SK-N-SH (cell line): ENCODE results near the gene TPCN2. TPM values are rescaled to one million over a fixed set of nuclear protein-coding genes. Genes with fewer than 3 reads are reported as not detected.

Experiments used
- CTCF ChIA-PET: fragments of 300-600, 350-600 bp; formaldehyde crosslinking; extraction: SDS; loops from one replicate; lab custom pipeline; 2021; lab: Yijun Ruan, JAX
- POLR2A ChIA-PET: fragments of 350-600 bp; sonication (Branson Sonifier 250); formaldehyde crosslinking; extraction: SDS; loops from one replicate; lab custom pipeline; 2020; ENCODE audit warnings: antibody characterized with exemption, inconsistent platforms; lab: Yijun Ruan, JAX
- DNase-seq: peaks from one replicate; pipeline ENCODE4 v3.0.0; 2012
- H2AFZ ChIP-seq: fragments of 200-600 bp; sonication (generic); 2 replicates; pipeline ENCODE4 v1.8.1; 2016; ENCODE audit warnings: antibody characterized with exemption, mild to moderate bottlenecking, low read depth
- H3F3A ChIP-seq: fragments of 200-600 bp; sonication (generic); replicated peaks from 2 replicates; pipeline ENCODE3; 2016; ENCODE audit warnings: antibody characterized with exemption, mild to moderate bottlenecking; ENCODE audit not compliant: insufficient read depth
- H3K27ac ChIP-seq, 2 experiments: fragments of 200-500 bp in 1 of 2; fragments of 200-600 bp in 1 of 2; sonication (Bioruptor generic) in 1 of 2; sonication (generic), shearing (Covaris generic) in 1 of 2; 2 replicates each; pipeline versions ENCODE4 v1.5.1 to v1.6.1; 2014 to 2016; ENCODE audit warnings: low read depth in 2 of 2, inconsistent platforms in 1 of 2, low read length in 1 of 2, mild to moderate bottlenecking in 1 of 2, mixed read lengths in 1 of 2
- H3K27me3 ChIP-seq: fragments of 200-600 bp; sonication (generic), shearing (Covaris generic); 2 replicates; pipeline ENCODE4 v1.6.1; 2016; ENCODE audit warnings: mixed run types; ENCODE audit not compliant: insufficient read depth
- H3K36me3 ChIP-seq, 2 experiments: fragments of 200-500 bp in 1 of 2; fragments of 200-600 bp in 1 of 2; sonication (Bioruptor generic) in 1 of 2; sonication (generic) in 1 of 2; replicated peaks in 1 of 2; 2 replicates each; pipeline versions ENCODE3 to v1.5.1; 2014 to 2016; ENCODE audit warnings: low read length in 1 of 2, mild to moderate bottlenecking in 1 of 2; ENCODE audit not compliant: insufficient read depth in 2 of 2, control insufficient read depth in 1 of 2
- H3K4me1 ChIP-seq, 2 experiments: fragments of 200-500 bp in 1 of 2; fragments of 200-600 bp in 1 of 2; sonication (Bioruptor generic) in 1 of 2; sonication (generic), shearing (Covaris generic) in 1 of 2; 2 replicates each; pipeline versions ENCODE4 v1.5.1 to v1.6.1; 2014 to 2016; ENCODE audit warnings: low read depth in 1 of 2, low read length in 1 of 2, mixed run types in 1 of 2; ENCODE audit not compliant: insufficient read depth in 2 of 2, control insufficient read depth in 1 of 2
- H3K4me2 ChIP-seq: fragments of 200-600 bp; sonication (generic), shearing (Covaris generic); 2 replicates; pipeline ENCODE4 v1.6.1; 2017; ENCODE audit warnings: mixed run types
- H3K4me3 ChIP-seq, 2 experiments: fragments of 200-500 bp in 1 of 2; fragments of 200-600 bp in 1 of 2; sonication (Bioruptor generic) in 1 of 2; sonication (generic), shearing (Covaris generic) in 1 of 2; 2 replicates each; pipeline versions ENCODE4 v1.5.1 to v1.8.1; 2014 to 2016; ENCODE audit warnings: low read depth in 2 of 2, inconsistent platforms in 1 of 2, low read length in 1 of 2, mild to moderate bottlenecking in 1 of 2, mixed read lengths in 1 of 2, moderate library complexity in 1 of 2
- H3K79me2 ChIP-seq: fragments of 200-600 bp; sonication (generic); 2 replicates; pipeline ENCODE4 v1.8.1; 2017; ENCODE audit warnings: mild to moderate bottlenecking; ENCODE audit not compliant: insufficient read depth
- H3K9ac ChIP-seq: fragments of 200-600 bp; sonication (generic); 2 replicates; pipeline ENCODE4 v1.6.1; 2017; ENCODE audit warnings: mixed run types
- H3K9me2 ChIP-seq: fragments of 200-600 bp; sonication (generic); 2 replicates; pipeline ENCODE4 v1.6.1; 2017; ENCODE audit warnings: mixed run types
- H3K9me3 ChIP-seq: fragments of 200-600 bp; sonication (generic); 2 replicates; pipeline ENCODE4 v1.6.1; 2017; ENCODE audit warnings: mixed run types, mild to moderate bottlenecking, moderate library complexity
- H4K20me1 ChIP-seq: fragments of 200-600 bp; sonication (generic); 2 replicates; pipeline ENCODE4 v1.6.1; 2017; ENCODE audit warnings: mild to moderate bottlenecking, mixed run types; ENCODE audit not compliant: insufficient read depth
- CHD2 ChIP-seq: fragments of 150-350 bp; IDR thresholded peaks from 2 replicates; pipeline ENCODE4 v1.6.1; 2018; ENCODE audit warnings: low read length; ENCODE audit not compliant: partially characterized antibody
- ELF1 ChIP-seq: IDR thresholded peaks from 2 replicates; pipeline ENCODE4 v1.4.0; 2012
- EZH2phosphoT487 ChIP-seq: fragments of 200-600 bp; sonication (generic); IDR thresholded peaks from 2 replicates; pipeline ENCODE4 v1.6.1; 2017; ENCODE audit warnings: low read depth, mixed run types, mild to moderate bottlenecking, antibody characterized with exemption, moderate library complexity, borderline replicate concordance
- FOXM1 ChIP-seq: IDR thresholded peaks from 2 replicates; pipeline ENCODE4 v1.4.0; 2012; ENCODE audit warnings: low read depth, mild to moderate bottlenecking
- GATA2 ChIP-seq: sonication (generic); formaldehyde crosslinking; IDR thresholded peaks from 2 replicates; pipeline ENCODE4 v1.5.0; 2020; ENCODE audit warnings: mild to moderate bottlenecking, missing genetic modification reagents
- IRF3 ChIP-seq: fragments of 150-350 bp; IDR thresholded peaks from 2 replicates; pipeline ENCODE4 v1.6.1; 2016; ENCODE audit warnings: mild to moderate bottlenecking, low read depth, low read length
- MEF2A ChIP-seq: IDR thresholded peaks from 2 replicates; pipeline ENCODE4 v1.4.0; 2012; ENCODE audit warnings: low read depth, borderline replicate concordance
- NFIC ChIP-seq: IDR thresholded peaks from 2 replicates; pipeline ENCODE4 v1.4.0; 2012; ENCODE audit warnings: borderline replicate concordance
- NRF1 ChIP-seq: IDR thresholded peaks from 2 replicates; pipeline ENCODE4 v1.6.1; 2012; ENCODE audit warnings: low read depth, mild to moderate bottlenecking, low read length
- RFX5 ChIP-seq: IDR thresholded peaks from 2 replicates; pipeline ENCODE4 v1.6.1; 2012; ENCODE audit warnings: mild to moderate bottlenecking, improper control_type of control experiment, low read length
- RXRA ChIP-seq: IDR thresholded peaks from 2 replicates; pipeline ENCODE4 v1.4.0; 2012; ENCODE audit warnings: low read depth, mild to moderate bottlenecking, borderline replicate concordance
- TAF1 ChIP-seq: IDR thresholded peaks from 2 replicates; pipeline ENCODE4 v1.6.1; 2012; ENCODE audit warnings: low read depth, mild to moderate bottlenecking, low read length, moderate library complexity, borderline replicate concordance
- TCF12 ChIP-seq: IDR thresholded peaks from 2 replicates; pipeline ENCODE4 v1.4.0; 2012
- YY1 ChIP-seq: IDR thresholded peaks from 2 replicates; pipeline ENCODE4 v1.4.0; 2012; ENCODE audit warnings: low read depth, mild to moderate bottlenecking
- WGBS: methylation state at CpG from one replicate; pipeline ENCODE4 v1.1.6; 2017; ENCODE audit warnings: low lambda C conversion rate; 5-methylcytosine and 5-hydroxymethylcytosine counted together
- polyA plus RNA-seq, 3 experiments: library from polyadenylated mRNA; depleted of rRNA; stranded (reverse); fragments of >200 nt; gene quantifications; 2 replicates each; pipeline ENCODE4 v1.2.3, GENCODE V29; 2012
- TF ChIP-seq, protein P1 (sequence below): IDR thresholded peaks from 2 replicates; pipeline ENCODE4 v1.4.0; 2012; ENCODE audit warnings: low read depth, borderline replicate concordance
- TF ChIP-seq, protein P2 (sequence below): fragments of 200-600 bp; sonication (generic); IDR thresholded peaks from 2 replicates; pipeline ENCODE4 v1.6.1; 2017; ENCODE audit warnings: antibody characterized with exemption, mild to moderate bottlenecking, moderate library complexity
- TF ChIP-seq, protein P3 (sequence below): IDR thresholded peaks from 2 replicates; pipeline ENCODE4 v1.4.0; 2012; ENCODE audit warnings: low read depth, borderline replicate concordance

Gene TPCN2
- polyA plus RNA-seq, 1 of the 3 experiments (the other 2 are of a cell fraction): 8.7 TPM

GRCh38 chr11:69066122-69067112, 17.7 kb downstream of the TPCN2 start:
- no peak overlapping the region for H3K9ac ChIP-seq
- no peaks in the 10 kb centered on the region for H3K9me3 ChIP-seq
- H3K79me2 ChIP-seq: no peaks in the 10 kb centered on the region
- no peak overlapping the region for H2AFZ ChIP-seq
- no peaks in the 10 kb centered on the region for H3K9me2 ChIP-seq
- H3K27me3 ChIP-seq: no peaks in the 10 kb centered on the region
- no peak for DNase-seq
- H4K20me1 ChIP-seq: no peaks in the 10 kb centered on the region
- H3K4me3 ChIP-seq: no peak overlapping the region
- peaks cover 0 to 4% of the 10 kb centered on the region in 2 experiments for H3K36me3 ChIP-seq
- H3K4me1 ChIP-seq: peaks cover 0 to 4% of the 10 kb centered on the region in 2 experiments; a peak in 1 of 4 replicates
- ChIA-PET CTCF (interaction anchor here (0.6 to 0.8 kb wide), 2 partner anchors 23 to 71 kb away, joined by 3 read pairs; no protein-coding TSS in a partner anchor), POLR2A (no interaction called here)
- WGBS: 92% methylated on average over 14 of the region's 30 CpGs
- TF ChIP-seq, protein P1, sequence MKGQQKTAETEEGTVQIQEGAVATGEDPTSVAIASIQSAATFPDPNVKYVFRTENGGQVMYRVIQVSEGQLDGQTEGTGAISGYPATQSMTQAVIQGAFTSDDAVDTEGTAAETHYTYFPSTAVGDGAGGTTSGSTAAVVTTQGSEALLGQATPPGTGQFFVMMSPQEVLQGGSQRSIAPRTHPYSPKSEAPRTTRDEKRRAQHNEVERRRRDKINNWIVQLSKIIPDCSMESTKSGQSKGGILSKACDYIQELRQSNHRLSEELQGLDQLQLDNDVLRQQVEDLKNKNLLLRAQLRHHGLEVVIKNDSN: no peak
- TF ChIP-seq ELF1 (no peak), RFX5 (no peak)
- no peak overlapping the region for H3K4me2 ChIP-seq
- no peak overlapping the region for H3K27ac ChIP-seq
- H3F3A ChIP-seq: no peaks in the 10 kb centered on the region

DNA sequence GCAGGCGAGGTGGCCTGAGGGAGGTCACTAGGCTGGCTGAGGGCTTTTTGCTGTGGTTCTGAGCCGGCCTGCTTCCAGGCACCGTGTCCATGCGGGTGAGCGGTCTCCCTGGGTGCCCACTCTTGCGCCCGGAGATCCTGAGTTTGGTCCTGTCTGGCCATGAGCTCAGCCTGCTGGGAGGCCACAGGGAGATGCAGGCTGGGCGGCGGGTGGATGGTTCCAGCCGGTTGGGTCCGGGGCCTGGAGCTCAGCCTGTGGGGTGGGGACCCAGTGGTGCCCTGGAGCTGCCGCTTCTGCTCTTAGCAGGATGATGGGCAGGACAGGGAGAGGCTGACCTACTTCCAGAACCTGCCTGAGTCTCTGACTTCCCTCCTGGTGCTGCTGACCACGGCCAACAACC, 18.5 kb downstream of the TPCN2 start:
- Histone ChIP-seq H3K36me3 (peaks cover 0 to 6% of the 10 kb centered on the region in 2 experiments), H3K9me2 (no peaks in the 10 kb centered on the region), H3K27ac (no peak overlapping the region; a peak in 1 of 4 replicates), H2AFZ (no peak overlapping the region), H3K9ac (no peak overlapping the region), H3K27me3 (no peaks in the 10 kb centered on the region), H3K9me3 (no peaks in the 10 kb centered on the region), H3K4me3 (no peak overlapping the region), H3K4me1 (peaks cover 0 to 4% of the 10 kb centered on the region in 2 experiments; a peak in 1 of 4 replicates), H3K79me2 (no peaks in the 10 kb centered on the region), H3F3A (no peaks in the 10 kb centered on the region), H3K4me2 (no peak overlapping the region), H4K20me1 (no peaks in the 10 kb centered on the region)
- DNase-seq: no peak
- CTCF ChIA-PET: interaction anchor here (0.6 kb wide), 1 partner anchor 70 kb away, joined by 3 read pairs; no protein-coding TSS in a partner anchor
- TF ChIP-seq TAF1 (no peak), MEF2A (no peak), CHD2 (no peak), RXRA (no peak), GATA2 (CRISPR knock-in tag) (no peak), RFX5 (no peak), EZH2phosphoT487 (no peak), FOXM1 (no peak), NFIC (no peak), YY1 (no peak), IRF3 (no peak), TCF12 (no peak), NRF1 (no peak)
- TF ChIP-seq, protein P2, sequence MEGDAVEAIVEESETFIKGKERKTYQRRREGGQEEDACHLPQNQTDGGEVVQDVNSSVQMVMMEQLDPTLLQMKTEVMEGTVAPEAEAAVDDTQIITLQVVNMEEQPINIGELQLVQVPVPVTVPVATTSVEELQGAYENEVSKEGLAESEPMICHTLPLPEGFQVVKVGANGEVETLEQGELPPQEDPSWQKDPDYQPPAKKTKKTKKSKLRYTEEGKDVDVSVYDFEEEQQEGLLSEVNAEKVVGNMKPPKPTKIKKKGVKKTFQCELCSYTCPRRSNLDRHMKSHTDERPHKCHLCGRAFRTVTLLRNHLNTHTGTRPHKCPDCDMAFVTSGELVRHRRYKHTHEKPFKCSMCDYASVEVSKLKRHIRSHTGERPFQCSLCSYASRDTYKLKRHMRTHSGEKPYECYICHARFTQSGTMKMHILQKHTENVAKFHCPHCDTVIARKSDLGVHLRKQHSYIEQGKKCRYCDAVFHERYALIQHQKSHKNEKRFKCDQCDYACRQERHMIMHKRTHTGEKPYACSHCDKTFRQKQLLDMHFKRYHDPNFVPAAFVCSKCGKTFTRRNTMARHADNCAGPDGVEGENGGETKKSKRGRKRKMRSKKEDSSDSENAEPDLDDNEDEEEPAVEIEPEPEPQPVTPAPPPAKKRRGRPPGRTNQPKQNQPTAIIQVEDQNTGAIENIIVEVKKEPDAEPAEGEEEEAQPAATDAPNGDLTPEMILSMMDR: no peak
- TF ChIP-seq, protein P3, sequence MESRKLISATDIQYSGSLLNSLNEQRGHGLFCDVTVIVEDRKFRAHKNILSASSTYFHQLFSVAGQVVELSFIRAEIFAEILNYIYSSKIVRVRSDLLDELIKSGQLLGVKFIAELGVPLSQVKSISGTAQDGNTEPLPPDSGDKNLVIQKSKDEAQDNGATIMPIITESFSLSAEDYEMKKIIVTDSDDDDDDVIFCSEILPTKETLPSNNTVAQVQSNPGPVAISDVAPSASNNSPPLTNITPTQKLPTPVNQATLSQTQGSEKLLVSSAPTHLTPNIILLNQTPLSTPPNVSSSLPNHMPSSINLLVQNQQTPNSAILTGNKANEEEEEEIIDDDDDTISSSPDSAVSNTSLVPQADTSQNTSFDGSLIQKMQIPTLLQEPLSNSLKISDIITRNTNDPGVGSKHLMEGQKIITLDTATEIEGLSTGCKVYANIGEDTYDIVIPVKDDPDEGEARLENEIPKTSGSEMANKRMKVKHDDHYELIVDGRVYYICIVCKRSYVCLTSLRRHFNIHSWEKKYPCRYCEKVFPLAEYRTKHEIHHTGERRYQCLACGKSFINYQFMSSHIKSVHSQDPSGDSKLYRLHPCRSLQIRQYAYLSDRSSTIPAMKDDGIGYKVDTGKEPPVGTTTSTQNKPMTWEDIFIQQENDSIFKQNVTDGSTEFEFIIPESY: no peak
- 94% methylated on average over 7 of the region's 13 CpGs for WGBS
- POLR2A ChIA-PET: no interaction called here
